Hematopoietic multipotent progenitor cell treated with erythropoietin and hydrocortisone succinate and interleukin-3 and kit ligand, for 15 days (in vitro differentiated cells): ENCODE measurements around the gene MYRF.

ENCODE experiments used
- DNase-seq: peaks from one replicate; pipeline ENCODE4 v3.0.0-alpha.2; 2015; ENCODE audit warnings: low spot score

MYRF gene

DNA sequence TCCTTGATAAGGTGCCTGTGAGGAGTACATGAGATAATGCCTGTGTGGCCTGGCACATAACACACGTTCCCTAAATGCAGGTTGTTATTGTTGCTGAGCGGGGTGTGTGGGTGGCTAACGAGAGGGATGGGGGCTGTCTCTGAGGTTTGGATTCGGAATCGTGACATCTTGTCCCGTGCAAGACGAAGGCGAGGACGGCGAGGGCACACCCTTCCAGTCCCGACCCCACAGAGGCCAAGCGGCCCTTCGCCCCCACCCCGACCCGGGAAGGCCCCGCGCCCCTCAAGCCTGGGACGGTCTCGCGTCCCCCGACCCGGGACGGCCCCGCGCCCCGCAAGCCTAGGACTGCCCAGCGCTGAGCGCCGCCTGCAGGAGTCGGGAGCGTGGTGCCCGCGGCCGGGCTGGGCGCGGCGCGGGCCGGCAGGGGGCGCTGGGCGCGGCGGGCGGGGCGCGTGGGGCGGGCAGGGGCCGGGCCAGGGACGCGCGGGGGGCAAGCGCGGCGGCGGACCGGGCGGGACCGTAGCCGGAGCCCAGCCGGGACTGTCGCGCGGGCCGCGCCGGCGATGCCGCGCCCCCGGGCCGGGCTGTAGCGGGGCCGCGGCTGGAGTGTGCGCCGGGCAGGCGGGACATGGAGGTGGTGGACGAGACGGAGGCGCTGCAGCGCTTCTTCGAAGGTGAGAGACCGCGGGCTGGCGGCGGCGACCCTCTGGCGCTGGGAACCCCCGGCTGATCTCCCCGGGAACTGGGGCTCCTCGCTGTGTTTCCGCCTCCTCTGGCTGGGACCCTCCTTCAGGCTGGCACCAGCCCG lies at the start of gene MYRF:
Gene MYRF, plus strand, starts transcription at position 520 of the 808 bp plus-strand sequence. Its CDS starts 109 bp downstream, at position 629.
- DNase-seq = peak; percentile 34

DNA sequence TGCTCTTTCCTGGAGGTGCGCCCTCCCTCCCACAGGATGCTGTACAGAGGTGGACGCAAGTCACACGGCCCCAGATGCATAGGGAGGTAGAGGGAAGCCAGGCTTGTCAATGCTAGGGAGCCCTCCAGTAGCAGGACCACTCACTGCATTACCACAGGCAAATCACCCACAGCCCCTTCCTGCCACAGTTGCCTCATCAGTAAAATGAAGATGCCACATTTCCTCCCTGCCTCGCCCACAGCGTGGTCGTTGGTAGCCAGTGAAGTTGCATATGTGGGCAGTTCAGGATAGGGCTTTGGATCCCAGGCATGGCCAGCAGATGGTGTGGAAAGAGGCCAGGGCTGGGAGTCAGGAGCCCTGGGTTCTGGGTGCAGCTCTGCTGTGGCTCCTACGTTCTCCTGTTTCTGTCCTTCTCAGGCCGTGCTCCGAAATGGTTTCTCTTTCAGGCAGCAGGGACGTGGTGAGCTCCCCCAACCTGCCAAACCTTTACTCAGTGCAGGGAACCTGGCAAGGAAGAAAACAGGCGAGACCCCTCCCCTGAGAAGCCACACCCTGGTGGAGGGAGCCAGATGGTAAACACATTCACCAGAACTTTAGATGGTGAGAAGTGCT lies 49.6 kb upstream of the MYRF start:
- no peak for DNase-seq

DNA sequence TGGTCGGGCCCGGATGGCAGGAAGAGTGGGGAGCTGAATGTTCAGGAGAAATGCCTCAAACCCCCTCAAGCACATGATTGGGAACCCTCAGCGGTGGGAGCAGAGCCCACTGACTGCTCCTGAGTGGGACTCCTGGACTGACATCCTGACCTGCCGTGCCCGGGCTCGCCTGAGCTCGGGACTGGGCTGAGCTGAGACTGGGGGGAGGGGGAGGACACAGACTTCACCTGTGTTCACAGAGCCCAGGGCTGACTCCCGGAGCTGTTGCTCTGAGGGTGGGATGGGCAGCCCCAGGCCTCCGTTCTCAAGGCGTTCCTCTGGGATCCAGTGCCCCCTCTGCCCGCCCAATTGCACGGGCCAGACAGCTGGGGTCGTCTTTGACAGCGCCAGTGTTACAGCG lies 47.6 kb upstream of the MYRF start:
- DNase-seq = no peak

DNA sequence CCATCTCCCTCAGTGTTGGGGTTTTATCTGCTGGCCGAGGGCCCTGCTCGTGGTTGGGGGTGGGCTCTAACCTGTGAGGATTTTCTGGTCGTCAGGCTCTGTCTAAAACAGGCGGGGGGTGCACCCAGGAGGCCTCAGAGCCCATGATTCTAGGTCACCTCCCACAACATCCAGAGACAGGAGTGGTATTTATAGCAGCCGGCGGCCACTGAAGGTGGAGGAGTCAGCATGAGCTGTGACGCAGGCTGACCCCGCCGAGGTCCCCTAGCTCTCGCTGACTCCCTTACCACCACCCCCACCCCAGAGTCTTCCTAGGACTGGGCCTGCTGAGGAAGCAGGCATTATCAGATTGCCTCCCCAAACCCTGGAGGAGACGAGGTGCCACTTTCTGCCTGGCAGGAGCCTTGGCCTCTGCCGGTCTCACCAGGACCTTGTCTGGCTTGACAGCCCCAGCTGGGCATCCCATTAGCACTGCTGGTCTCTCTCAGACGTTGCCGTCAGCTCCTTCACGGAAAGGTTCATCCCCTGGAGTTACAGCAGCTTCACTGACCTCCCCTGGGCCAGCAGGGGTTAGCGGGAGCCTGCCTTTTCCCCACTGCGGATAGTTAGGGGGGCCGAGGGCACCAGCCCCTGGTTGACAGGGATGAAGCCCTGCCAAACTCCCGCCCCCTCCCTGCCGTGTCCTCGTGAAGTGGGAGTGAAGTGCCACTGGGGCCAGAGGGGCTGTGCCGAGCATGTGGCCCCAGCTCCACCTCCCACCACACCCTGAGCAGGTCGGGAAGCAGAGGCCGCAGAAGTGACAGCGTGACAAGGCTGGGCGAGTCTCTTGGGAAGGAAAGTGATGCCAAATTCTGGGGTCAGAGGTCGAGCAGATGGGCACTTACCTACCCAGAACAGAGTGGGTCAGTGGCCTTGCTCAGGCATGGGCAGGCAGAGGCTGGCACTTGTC lies 45.7 kb upstream of the MYRF start:
- no peak for DNase-seq

DNA sequence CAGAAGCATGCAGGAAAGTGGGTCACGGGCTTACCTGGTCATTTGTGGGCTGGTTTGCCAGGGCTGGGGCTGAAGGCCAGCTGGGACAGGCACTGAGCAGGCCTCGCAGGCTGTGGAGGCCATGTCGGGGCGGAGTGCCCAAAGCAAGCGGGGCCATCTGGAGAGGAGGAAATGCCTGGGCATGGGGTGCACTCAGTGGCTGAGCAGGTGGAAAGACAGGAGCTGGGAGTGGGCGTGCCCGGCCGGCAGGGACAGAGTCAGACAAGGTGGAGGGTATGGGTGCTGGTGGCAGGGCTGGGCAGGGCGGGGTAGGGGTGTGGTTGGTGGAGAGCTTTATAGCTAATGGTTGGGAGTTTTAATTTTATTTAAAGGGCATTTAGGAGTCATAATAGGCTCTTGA lies 44.9 kb upstream of the MYRF start:
- DNase-seq = no peak

DNA sequence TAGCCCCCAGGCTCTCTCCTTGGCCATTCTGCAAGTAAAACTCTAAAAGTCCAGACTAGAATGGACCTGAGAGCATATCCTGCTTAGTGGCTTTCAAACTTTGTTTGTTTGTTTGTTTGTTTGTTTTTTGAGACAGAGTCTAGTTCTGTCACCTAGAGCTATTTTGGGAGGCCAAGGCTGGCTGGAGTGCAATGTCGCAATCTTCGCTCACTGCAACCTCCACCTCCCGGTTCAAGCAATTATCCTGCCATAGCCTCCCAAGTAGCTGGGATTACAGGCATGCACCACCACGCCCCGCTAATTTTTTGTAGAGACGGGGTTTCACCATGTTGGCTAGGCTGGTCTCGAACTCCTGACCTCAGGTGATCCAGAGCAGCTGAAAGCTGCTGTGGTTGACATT lies 43.3 kb upstream of the MYRF start:
- DNase-seq = no peak

DNA sequence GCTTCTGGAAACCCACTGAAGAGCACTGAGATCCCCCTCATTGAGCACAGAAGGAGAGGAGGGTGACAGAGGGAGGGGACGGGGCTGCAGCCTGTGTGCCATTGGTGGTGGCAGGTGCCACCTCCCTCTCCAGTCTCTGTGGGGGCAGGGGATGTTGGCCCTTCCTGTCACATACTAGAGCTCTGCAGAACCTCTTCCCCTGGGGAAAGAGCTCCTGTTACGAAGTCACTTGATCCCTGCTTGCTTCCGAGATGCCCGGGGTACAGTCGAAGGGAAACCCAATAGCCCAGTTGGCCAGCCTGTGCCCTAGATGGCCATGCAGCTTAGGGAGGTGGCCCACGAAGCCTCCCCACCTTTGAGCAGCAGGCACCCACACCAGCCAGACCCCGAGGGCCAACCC lies 42.9 kb upstream of the MYRF start:
- no peak for DNase-seq

DNA sequence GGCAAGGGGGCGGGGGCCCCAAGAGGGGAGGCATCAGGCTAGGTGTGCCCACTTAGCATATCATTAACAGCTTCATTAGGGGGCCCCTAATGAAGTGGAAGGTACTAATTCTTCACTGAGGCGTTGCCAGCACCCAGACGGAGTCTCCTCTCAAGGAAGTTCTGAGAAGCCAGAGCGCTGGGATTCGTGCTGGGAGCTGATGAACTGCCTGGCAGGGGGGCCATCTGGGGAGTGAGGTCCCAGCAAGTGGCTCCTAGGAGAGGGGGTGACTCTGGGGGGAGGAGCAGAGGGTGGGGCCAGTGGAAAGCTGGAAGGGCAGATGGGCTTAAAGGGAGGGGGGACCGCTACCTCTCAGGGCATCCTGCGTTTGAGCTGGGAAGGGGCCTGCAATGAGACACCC lies 42.4 kb upstream of the MYRF start:
- DNase-seq = no peak

DNA sequence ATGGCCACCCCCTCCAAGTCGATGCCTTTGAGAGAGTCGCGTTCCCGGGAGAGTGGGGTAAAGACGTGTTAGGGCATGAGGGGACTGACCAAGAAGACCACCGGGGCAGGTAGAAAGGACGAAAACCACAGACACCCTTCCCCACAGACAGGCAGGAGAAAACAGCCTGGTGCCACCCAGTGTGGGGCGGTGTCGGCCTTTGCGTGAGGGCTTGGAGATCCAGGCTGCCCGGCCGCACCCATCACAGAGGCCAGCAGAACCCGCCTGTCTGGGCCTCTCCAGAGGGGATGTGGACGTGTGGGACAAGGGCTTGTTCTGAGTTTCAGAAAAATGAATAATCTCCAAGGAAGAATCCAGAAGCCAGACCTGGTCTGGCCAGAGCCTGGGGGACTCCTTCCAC lies 41.4 kb upstream of the MYRF start:
- DNase-seq = no peak

DNA sequence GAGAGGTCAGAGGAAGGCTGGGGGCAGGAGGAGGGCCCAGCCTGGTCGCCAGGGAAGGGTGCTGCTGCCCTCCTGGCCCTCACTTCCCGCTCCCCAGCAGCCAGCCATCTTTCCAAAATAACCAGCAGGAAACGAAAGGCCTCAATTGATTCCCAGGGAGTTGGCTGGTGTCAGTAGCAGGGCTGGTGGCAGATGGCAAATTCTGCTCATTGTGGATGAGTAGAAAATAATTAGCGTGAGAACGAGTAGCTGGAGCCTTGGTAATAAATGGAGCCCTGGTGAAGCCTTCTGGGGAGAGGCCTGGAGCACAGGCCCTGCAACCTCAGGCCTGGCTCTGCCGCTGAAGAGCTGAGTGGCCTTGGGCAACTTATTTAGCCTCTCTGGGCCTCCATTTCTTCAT lies 40.9 kb upstream of the MYRF start:
- no peak for DNase-seq

DNA sequence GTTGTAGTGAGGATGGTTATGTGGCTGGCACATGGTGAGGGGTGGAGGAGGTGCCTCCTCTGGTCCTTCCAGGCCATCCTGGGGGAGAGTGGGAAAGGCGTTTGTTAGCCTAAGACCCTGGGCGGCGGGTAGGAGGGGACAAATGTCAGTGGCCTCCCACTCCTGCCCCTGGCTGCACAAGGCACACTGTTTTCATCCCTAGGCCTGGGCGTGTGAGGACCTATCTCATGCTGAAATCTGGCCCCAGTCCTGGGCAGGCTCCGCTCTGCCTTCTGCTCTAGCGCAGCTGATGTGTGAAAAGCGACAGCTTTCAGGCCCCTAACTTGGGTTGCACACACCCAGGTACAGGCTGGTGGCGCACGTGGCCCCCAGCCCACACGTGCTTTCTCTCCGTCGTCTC lies 40.1 kb upstream of the MYRF start:
- DNase-seq = no peak

DNA sequence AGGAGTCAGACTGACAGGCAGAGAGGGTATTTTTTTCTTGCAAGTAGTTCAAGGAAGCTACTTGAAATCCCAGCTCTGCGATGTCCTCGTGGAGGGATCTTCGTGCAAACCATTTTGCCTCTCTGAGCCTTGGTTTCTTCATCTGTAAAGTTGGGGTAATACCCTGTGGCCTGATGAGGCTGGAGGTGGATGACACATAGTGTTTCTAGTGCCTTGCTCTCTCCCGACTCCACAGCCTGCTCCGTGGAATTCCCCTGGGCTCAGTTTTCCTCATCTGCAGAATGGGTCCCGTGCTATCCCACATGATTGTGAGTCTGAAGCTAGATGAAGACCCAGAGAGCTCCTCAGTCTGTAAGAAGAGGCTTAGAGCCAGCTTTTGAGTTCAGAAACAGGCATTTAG lies 39.6 kb upstream of the MYRF start:
- DNase-seq = no peak

DNA sequence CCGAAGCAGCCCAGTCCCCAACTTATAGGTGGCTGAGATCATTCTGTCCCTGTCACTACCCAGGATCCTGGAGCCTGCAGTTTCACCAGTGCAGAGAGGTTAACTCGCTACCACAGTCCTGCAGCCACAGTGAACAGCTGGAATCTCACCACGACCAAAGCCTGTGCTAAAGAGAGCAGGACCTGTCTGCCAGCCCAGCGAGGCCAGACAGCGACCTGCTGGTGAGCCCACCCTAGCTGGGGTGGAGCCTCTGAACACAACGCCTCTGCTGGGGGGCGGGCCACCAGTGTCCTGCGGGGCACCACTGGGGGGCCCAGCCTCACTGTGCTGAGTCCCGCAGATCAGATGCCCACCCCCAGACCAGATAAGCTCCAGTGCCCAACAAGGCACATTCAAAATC lies 39.0 kb upstream of the MYRF start:
- no peak for DNase-seq

DNA sequence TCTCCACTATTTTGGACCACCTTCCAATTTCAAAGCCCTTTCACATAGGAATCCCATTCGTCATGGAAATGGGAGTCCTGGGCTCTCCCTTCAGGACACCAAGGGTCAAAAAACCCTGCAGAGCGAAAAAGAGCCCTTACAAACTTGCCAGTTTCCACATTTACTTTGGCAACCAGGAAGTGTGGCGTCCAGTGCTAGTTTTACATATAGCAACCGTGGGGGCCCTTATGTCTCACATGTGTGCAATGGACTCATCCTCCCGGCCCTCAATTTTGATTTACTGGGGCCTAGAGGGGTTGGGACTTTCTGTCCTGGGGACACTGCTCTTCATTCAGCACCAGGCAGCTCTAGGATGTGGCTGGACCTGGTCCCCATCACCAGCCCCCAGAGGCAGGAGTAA lies 38.5 kb upstream of the MYRF start:
- no peak for DNase-seq

DNA sequence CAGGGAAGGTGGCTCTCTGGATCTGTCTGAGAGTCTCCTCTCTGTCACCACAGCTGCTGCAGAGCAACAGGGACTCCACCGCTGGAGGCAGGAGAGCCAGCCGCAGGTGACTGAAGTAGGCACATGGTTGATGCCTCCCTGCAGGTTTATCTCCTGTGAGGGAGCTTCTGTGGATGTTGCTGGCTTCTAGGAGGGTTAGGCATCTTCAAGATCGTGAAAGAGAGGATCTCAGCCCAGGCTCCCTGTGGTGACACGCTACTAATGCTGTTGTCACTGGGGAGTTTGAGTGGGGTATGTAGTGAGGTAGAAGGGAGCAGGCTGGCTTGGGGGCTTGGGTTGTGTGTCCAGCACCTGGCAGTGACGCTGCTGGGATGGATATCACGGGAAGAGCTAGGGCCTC lies 38.1 kb upstream of the MYRF start:
- DNase-seq = no peak

DNA sequence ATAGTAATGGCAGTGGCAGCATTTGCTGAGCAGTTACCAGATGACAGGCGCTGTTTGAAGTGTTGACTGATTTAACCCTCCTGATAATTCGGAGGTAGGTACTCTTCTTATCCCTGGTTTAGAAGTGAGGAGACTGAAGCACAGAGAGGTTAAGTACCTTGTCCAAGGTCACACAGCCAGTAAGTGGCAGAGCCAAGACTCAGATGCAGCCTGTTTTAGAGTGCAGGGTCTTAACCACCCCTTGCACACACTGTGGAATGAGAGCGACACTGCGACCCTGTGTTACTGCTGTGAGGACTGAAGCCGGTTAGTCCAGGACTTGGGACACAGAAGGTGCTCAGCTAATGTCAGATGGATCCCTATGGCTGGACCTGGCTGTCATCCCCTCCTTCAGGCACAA lies 37.5 kb upstream of the MYRF start:
- DNase-seq = no peak

DNA sequence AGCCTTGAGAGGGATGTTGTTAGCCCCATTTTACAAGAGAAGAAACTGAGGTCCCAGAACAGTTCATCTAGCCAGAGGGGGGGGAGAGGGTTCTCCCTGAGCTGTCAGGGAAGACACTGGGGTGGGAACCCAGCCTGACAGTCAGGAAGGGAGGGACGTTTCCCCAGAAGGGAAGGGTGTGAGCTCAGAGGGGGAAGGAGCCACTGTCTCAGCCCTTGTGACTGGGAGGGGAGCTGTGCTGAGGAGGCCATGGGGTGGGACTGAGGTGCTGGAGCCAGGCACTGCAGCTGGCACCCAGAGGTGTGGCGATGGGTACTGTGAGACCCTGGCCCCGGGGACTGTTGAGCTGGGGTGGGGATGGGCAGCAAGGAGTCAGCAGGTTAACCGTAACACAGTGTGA lies 36.6 kb upstream of the MYRF start:
- no peak for DNase-seq

DNA sequence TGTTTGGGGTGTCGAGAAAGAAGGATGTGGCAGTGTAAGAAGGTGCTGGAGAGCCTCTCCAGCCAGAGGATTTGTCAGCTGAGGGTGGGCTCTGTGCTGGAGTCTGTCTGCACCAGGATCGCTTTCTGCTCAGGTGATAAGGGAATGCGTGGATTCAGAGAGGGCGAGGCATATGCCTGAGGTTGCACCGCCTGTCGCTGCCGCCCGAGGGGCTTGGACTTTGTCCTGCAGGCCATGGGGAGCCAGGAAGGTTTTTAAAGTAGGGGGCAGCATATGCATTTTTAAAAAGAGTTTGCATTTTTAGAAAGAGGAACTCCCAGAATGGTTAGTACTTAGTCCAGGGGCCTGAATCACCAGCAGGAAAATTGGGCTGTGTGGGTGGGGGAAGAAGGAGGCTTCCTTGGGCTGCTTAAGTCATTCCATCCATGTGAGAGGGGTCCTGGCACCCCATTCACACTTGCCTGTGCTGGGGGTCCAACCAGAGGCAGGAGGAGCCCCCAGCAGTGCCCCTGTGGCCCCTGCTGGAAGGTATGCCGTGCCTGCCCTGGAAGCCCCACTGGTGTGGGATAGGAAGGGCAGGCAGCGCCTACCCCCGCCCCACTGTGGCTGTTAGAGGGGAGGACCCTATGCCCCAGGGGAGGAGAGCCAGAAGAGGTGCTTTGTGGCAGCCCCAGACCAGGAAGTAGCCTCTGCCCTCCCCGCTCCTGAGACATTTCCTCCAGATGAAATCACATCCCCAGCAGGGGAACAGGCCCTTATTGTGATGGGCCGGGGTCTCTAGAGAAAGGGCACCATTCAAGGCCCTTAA lies 35.8 kb upstream of the MYRF start:
- no peak for DNase-seq

DNA sequence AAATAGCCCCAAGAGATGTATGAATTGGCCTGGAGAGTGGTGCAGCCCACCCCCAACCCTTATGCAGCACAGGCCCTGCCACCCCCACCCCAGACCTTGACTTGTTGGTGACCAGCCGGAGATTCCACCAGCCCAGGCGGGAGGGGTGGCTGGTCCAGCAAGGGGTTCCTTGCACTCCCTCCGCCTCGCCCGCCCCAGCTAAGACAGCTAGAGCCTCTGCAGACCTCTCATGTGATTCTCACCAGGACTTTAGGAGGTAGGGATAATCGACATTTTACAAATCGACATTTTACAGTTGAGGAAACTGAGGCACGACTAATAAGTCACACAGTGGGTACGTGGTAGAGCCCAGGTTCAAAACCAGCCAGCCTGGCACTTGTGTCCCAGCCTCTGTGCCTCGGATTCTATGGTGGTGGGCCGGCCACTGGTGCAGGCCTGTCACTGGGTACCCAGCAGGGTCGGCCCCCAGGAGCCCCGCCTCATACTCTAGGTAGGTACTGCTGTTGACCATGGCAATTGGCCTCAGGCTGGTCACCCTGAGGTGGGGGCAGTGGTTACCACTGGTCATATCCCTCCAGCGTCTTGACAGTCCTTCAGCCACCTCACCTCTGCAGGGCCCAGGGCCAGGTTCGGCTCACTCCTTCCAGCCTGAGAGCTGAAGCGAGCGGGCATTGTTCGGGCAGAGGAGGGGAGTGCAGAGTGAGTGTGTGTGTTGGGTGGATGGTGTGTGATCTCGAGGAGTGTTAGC lies 35.0 kb upstream of the MYRF start:
- no peak for DNase-seq

DNA sequence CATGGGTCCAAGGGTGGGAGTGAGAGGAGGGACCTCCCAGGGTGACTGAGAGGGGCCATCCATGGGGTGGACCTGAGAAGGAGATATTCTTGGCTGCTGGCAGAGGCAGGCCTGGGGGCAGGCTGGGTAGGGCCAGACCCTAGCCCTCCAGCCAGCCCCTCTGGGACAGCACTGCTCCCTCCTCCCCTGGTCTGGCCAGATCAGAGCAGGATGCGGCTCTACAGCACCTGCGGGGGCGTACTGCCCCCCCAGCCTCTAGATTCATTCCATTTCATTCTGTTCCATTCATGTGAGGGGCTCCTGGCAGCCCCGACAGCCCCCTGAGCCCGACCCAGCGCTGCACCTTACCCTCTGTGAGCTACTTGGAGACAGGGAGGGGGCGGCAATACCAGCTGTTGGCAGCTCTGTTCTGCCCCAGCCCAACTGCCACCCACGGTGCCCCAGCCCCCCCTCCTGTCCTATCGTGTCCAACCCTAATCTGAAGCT lies 34.3 kb upstream of the MYRF start:
- DNase-seq = no peak
